ENCODE results near the gene PRRC2C. TPM values are rescaled to one million over a fixed set of nuclear protein-coding genes. Genes with fewer than 3 reads are reported as not detected.

Gene PRRC2C
- total RNA-seq, 1 donor from 2014 or later = 150 TPM

DNA sequence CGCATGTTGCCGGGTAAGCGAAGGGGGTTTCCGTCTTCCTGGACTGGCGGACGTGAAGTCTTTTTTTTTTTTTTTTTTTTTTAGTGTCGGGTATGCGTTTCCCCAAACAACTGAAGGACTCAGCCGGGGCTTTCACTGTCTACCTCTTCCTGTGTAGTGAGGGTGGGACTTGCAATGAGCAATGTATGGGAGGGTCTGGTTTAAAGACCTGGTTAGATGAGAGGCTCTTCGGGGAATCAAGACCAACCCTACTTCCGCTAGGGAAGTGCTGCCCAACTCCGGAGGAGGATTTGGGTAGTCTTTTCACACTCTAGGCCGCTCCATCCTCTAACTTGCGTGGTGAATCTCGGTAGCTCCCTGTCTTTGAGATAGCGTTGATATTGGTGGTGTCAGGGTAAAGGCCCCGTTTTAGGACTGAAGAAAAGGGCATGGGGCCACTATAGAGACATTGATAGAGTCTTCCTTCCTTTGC is 754 bp downstream of the PRRC2C start:
- no peaks in the 10 kb centered on the region for H3K36me3 ChIP-seq
- intact Hi-C loops (cut with DNase I) = no loop called here
- peaks cover 38% of the 10 kb centered on the region for H3K4me1 ChIP-seq
- H3K4me3 ChIP-seq = peak overlapping the region; percentile 68
- DNase-seq = no peak
- H3K9me3 ChIP-seq = no peaks in the 10 kb centered on the region
- H3K27me3 ChIP-seq (ENCODE audit: low read depth) = no peaks in the 10 kb centered on the region
- no peak for TF ChIP-seq CTCF (IDR thresholded peaks at IDR 0.05)
- peak overlapping the region; percentile 95 for H3K27ac ChIP-seq
- peak; percentile 69 to 70 for ATAC-seq

GRCh38 chr1:171487038-171487437 is 1.7 kb downstream of the PRRC2C start:
- Histone ChIP-seq H3K4me3 (peak overlapping the region; percentile 68), H3K9me3 (no peaks in the 10 kb centered on the region), H3K36me3 (peaks cover 4% of the 10 kb centered on the region), H3K27me3 (ENCODE audit: low read depth) (no peaks in the 10 kb centered on the region), H3K4me1 (peaks cover 38% of the 10 kb centered on the region), H3K27ac (peak overlapping the region; percentile 95)
- intact Hi-C loops (cut with DNase I) = no loop called here
- TF ChIP-seq CTCF (IDR thresholded peaks at IDR 0.05) = no peak
- DNase-seq (no peak), ATAC-seq (no peak)

DNA sequence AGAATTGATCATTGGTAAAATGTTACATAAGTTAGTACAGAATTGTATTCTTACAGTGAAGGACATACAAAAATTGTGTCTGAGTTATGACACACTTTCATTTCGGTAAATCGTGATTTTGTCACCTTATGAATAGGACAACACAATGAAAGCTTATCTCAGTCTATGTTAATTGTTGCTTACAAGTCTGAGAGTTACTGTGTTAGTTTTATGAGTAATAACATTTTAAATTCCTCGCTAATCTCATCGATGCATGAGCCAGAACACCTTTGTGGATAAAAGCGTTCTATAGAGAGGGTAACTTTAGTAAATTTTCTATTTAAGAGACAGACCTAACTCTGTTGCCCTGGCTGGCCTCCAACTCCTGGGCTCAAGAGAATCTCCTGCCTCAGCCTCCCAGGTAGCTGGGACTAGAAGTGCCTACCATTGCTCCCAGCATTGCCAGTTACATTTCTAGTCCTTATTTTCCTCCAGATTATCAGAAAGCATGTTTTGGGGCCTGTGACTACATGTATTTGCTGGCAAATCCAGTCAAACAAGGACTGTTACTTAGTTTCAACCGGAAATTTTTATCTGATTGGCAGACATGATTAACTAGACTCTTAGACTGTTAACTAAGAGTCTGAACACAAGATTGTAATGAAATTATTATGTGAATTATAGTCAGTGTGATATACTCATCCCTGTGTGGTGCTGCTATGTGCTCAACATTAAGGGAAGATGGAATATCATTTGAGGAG is 3.0 kb downstream of the PRRC2C start:
- H3K4me1 ChIP-seq = peaks cover 45% of the 10 kb centered on the region
- intact Hi-C loops (cut with DNase I) = no loop called here

DNA sequence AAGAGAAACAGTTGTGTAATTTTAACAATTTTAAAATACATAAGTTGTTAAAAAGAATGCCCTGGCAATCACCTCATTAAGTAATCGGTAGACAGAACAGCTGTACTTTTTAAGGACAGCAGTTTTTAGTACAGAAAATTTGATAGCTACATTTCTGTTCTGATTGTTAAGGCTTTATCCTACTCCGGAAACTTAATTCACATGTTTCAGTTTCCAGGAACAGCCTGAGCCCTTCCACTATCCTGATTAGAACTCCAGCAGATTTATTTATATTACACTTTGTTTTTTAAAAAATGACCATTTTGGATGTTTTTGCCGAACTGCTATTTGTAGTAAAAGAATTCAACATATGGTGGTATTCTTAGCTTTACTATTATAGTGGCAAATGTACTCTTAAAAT is 8.7 kb downstream of the PRRC2C start:
- ATAC-seq (no peak), DNase-seq (no peak)
- H3K27ac ChIP-seq = no peak overlapping the region
- H3K9me3 ChIP-seq = no peaks in the 10 kb centered on the region
- H3K36me3 ChIP-seq = peaks cover 4% of the 10 kb centered on the region
- no peaks in the 10 kb centered on the region for H3K27me3 ChIP-seq (ENCODE audit: low read depth)
- intact Hi-C loops (cut with DNase I) = no loop called here
- no peak for TF ChIP-seq CTCF (IDR thresholded peaks at IDR 0.05)
- peaks cover 52% of the 10 kb centered on the region for H3K4me1 ChIP-seq
- no peak overlapping the region for H3K4me3 ChIP-seq

More for the DNA sequence above, 3.0 kb downstream of the PRRC2C start:
- DNase-seq = no peak
- ATAC-seq = no peak
- H3K27ac ChIP-seq = no peak overlapping the region
- no peak overlapping the region for H3K4me3 ChIP-seq
- peaks cover 4% of the 10 kb centered on the region for H3K36me3 ChIP-seq
- no peak for TF ChIP-seq CTCF (IDR thresholded peaks at IDR 0.05)
- no peaks in the 10 kb centered on the region for H3K27me3 ChIP-seq (ENCODE audit: low read depth)
- H3K9me3 ChIP-seq = no peaks in the 10 kb centered on the region

GRCh38 chr1:171495444-171495843 is 10.1 kb downstream of the PRRC2C start:
- intact Hi-C loops (cut with DNase I) = no loop called here
- Histone ChIP-seq H3K4me1 (peaks cover 51% of the 10 kb centered on the region), H3K27ac (no peak overlapping the region), H3K36me3 (peaks cover 4% of the 10 kb centered on the region), H3K9me3 (no peaks in the 10 kb centered on the region), H3K27me3 (ENCODE audit: low read depth) (no peaks in the 10 kb centered on the region), H3K4me3 (no peak overlapping the region)
- TF ChIP-seq CTCF (IDR thresholded peaks at IDR 0.05) = no peak
- DNase-seq (no peak), ATAC-seq (no peak)
